H1 (cell line): Measurements from ENCODE around the gene HOATZ.

Experiments used
- CEBPB ChIP-seq: IDR thresholded peaks from 2 replicates; pipeline ENCODE4 v1.6.1; 2012; ENCODE audit warnings: low read depth, low read length
- CREB1 ChIP-seq: IDR thresholded peaks from 2 replicates; pipeline ENCODE4 v1.6.1; 2012; ENCODE audit warnings: inconsistent platforms
- CTCF ChIP-seq, 3 experiments: IDR thresholded peaks; 1 replicate in 2 of 3; 2 replicates in 1 of 3; pipeline versions ENCODE4 v1.5.1 to v1.6.1; 2011; ENCODE audit warnings: low read length in 3 of 3, mild to moderate bottlenecking in 3 of 3, inconsistent platforms in 2 of 3, low read depth in 1 of 3, moderate library complexity in 1 of 3; ENCODE audit not compliant: insufficient read depth in 1 of 3; ENCODE audit errors: control extremely low read depth in 1 of 3
- EZH2 ChIP-seq: fragments of 200-600 bp; sonication (generic); IDR thresholded peaks from 2 replicates; pipeline ENCODE4 v1.7.1; 2012; ENCODE audit warnings: low read depth, mild to moderate bottlenecking, moderate library complexity, low read length, inconsistent platforms; ENCODE audit not compliant: severe bottlenecking
- HDAC6 ChIP-seq: IDR thresholded peaks from one replicate; pipeline ENCODE4 v1.7.1; 2012; ENCODE audit warnings: low read depth, mild to moderate bottlenecking, inconsistent platforms, low read length, moderate library complexity
- SIX5 ChIP-seq: IDR thresholded peaks from 2 replicates; pipeline ENCODE4 v1.6.1; 2011; ENCODE audit warnings: mild to moderate bottlenecking, low read depth, low read length
- SP4 ChIP-seq: IDR thresholded peaks from 2 replicates; pipeline ENCODE4 v1.6.1; 2012; ENCODE audit warnings: low read length, inconsistent platforms
- TAF1 ChIP-seq: IDR thresholded peaks from 2 replicates; pipeline ENCODE4 v1.6.1; 2011; ENCODE audit warnings: mild to moderate bottlenecking, low read depth, low read length
- YY1 ChIP-seq: IDR thresholded peaks from 2 replicates; pipeline ENCODE4 v1.6.1; 2011; ENCODE audit warnings: low read depth, mild to moderate bottlenecking, low read length

GRCh38 chr11:111573821-111574249 lies 59.3 kb downstream of the HOATZ start:
- TF ChIP-seq TAF1: no peak
- TF ChIP-seq SIX5: no peak
- no peak for TF ChIP-seq CTCF (IDR thresholded peaks at IDR 0.05; ENCODE audit: control extremely low read depth in 1 of 3, insufficient read depth in 1 of 3, low read depth in 1 of 3, low read length in 3 of 3)
- no peak for TF ChIP-seq CREB1
- TF ChIP-seq EZH2: no peak
- TF ChIP-seq CEBPB: no peak
- no peak for TF ChIP-seq HDAC6
- no peak for TF ChIP-seq YY1
- TF ChIP-seq SP4: no peak
